NCI-H748 (cell line): ENCODE measurements around the gene AJAP1.

Experiments used
- DNase-seq: peaks from one replicate; lab custom pipeline; 2025; ENCODE audit not compliant: unreplicated experiment; lab: John Stamatoyannopoulos, UW

The AJAP1 gene

DNA sequence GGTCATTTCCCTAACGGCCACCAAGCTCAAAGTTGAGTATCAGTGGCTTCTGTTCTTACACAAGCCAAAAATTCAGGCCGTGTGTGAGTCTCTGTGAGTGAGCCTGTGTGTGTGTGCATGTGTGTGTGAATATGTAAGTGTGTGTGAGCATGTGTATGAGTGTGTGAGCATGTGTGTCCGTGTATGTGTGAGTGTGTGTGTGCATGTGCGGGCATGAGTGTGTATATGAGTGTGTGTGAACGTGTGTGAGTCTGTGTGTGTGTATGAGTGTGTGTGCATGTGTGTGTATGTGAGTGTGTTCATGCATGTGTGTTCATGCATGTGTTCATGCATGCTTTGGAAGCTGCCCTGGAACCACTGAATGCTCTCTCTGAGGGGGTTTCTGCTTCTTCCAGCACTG lies 105.7 kb downstream of the AJAP1 start:
- no peak for DNase-seq

DNA sequence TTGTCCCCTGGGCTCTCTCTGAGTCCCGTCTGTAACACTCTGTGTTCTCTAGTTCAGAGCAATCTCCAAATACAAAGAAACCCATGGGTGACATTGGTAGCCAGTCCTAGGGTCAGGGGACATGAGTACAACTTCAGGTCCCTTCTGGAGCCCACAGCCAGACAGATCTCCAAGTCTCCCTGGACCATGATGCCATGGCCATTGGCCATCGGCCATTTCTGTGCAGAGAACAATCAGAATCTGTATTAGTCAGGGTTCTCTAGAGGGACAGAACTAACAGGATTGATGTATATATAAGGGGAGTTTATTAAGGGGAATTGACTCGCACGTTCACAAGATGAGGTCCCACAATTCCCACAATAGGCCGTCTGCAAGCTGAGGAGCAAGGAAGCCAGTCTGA lies 106.9 kb downstream of the AJAP1 start:
- no peak for DNase-seq

DNA sequence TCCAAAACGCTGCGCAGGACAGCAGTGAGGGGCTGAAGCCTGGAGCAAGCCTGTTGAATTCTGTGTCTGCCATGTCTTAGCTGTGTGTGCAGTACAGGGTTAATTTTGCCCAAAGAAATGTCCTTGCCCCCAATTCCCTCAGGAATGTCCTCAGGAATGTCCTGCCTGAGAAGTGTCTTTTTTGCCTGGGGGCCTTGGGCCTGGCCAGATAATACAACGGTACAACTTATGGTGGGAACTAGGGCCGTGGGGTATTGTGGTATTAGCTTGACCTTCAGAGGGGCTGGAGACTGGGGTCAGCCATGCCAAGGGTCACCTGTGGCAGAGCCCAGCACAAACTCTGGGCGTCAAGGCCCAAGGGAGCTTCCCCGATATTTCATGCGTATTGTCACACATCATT lies 107.7 kb downstream of the AJAP1 start:
- no peak for DNase-seq

DNA sequence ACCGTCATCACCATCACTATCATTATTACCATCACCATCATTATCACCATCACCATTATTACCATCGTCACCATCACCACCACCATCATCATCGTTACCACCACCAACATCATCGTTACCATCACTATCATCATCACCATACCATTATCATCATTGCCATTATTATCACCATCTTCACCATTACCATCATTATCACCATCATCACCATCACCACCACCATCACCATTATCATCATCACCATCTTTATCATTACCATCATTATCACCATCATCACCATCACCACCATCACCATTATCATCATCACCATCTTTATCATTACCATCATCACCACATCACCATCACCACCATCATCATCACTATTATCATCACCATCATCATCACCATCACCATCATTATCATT lies 112.9 kb downstream of the AJAP1 start:
- no peak for DNase-seq

DNA sequence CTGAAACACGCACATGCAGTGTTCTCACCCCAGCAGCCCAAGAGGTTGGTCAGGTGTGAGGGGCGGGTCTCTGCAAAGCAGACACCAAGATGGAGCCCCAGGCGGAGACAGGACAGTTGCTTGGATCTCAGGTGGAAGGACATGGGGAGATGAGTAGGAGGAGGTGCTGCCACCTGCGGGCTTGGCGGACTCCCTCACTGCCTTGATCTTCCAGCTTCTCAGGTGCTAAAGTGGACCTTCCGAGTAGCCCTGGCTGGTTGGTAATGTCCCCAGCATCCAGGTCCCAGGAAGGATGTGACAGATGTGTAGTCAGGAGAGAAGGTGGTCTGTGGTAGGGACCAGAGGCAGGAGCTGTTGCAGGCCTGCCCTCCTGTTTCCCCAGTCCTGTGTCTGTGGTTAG lies 114.1 kb downstream of the AJAP1 start:
- no peak for DNase-seq

DNA sequence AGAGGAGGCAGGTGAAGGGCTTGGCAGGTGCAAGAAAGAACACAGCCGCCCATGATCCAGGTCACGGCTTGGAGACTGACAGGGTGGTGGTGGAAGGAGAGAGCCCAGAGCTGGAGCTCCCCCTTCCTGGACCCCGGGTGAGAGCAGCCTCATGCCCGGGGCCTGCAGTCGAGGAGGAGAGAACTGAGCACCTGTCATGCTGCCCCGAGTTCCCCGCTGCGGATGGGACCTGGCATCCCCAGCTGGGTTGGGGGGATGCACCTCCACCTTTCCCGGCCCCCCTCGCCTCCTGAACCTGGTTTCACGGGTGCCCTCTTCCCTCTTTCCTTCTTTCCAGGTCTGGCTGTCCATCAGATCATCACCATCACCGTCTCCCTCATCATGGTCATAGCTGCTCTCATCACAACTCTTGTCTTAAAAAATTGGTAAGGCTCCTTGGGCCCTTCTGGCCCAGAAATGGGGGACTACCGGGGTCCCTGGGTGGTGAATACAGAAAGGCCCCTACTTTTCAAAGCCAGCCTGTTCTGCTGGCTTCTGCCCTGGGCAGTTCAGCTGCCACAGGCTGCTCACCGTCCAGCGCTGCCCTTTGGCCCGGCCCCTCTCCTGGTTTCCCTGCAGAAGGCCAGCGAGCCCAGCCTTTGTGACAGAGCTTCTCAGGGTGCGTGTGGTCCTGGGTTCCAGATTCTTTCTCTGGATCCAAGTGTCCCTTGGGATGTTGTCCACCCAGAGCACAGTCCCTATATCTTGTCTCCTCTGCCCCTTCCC lies 115.3 kb downstream of the AJAP1 start:
- no peak for DNase-seq

DNA sequence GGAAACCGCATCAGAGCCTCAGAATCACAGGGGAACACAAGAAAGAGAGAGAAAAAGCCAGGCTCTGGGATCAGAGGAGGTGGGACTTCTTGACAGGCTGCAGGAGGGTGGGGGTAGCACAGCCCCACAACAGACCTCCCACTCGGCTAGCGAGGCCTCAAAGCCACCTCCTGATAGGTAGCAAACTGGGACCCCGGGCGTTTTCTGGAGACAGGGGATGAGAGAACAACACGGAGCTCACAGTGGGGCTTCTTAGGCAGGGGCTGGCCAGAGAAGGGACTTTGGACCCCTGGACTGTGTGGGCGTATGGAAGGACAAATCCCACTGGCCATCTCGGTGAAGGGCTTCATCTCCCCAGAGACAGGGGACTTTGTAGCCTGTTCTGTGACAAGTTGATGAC lies 116.3 kb downstream of the AJAP1 start:
- DNase-seq = no peak

DNA sequence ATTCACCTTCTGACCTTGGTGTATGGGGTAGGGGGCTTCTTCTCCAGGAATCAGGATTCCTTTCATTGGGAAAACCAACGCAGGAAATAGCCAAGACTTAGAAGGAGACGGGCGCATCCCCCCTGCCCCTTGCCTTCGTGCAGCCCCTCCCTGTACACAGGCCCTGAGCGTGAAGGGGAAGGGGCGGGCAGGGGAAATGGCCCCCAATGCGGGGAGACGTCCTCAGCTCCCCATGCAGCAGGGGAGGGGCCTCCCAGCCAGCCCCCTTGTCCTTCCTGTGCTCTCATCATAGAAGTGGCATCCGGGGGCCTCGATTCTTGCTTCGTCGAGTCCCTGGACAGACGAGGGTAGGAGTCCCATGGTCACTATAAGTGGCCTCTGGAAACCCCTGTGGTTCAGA lies 116.9 kb downstream of the AJAP1 start:
- DNase-seq = no peak

DNA sequence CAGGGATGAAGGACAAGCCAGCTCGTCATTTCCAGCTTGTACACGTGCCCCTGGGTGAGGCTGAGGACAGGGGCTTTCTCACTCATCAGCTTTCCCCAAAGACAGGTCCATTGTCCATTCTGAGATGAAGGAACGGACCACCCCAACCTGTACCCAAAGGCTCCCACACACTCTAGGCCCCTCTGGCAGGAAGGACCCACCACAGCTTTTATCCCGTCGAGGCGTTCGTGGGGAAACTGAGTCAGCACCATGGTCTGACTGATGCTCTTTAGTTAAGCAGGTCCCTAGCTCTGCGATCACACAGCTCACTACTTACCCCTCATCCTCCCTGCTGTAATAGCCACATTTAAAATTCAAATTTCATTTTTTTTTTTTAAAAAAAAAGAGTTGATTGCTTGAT lies 117.3 kb downstream of the AJAP1 start:
- DNase-seq = no peak

DNA sequence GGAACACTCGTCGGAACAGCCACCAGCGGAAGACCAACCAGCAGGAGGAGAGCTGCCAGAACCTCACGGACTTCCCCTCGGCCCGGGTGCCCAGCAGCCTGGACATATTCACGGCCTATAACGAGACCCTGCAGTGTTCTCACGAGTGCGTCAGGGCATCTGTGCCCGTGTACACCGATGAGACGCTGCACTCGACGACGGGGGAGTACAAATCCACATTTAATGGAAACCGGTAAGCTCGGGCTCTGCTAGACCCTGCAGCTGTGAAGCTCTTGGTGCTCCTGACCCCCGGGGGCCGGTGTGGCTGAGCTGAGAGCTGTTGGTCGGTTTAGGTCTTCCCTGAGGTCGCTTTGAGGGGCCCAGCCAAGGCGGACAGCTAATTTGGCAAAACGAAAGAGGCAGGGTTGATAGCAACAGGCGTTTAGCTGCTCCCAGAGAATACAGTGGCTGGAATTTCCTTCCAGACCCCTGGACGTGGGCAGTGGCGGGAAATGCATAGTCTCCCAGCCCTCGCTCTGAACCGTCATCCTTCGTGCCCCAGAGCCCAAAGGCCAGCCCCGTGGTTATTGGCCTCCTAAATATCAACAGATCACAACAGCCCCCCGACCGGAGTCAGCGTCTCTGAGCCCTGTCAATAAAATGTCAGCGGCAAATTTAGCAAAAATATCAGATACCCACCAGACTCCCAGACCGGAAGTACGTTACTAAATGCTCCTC lies 118.0 kb downstream of the AJAP1 start:
- DNase-seq = no peak

DNA sequence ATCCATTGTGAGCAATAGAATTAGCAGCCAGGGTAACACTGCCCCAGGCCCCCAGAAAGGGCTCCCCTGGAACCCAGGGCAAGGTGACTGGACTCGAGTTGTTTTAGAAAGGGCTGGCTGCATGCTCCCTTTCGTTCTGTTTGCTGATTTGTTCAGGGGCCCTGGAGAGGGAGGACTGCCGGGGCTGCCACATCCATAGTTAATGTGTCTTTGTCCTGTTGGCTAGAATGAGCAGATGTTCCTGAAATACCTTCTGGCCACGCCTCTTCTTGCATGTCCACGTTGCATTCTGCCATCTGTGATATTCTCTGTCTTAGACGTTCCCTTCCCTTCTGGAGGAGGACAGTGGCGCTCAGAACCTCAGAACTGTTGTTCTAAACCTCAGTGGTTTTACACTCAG lies 118.8 kb downstream of the AJAP1 start:
- peak; percentile 16 for DNase-seq

DNA sequence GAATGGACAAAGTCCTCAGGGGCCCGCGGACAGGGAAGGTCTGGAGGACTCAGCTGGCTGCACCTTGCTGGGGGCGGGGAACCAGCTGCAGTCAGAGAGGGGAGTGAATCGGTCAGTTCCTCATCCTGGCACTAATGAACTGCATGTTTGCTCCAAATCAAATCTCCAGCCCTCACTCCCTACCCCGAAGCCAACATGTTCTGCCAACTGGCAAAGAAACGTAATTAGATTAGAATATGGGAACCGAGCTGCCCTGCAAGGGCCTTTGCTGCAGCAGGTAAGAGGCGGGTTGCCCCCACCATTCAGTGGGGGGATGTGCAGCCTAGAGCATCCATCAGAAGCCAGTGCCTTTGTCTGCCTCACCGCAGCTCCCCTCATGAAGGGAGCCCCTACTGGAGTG lies 121.1 kb downstream of the AJAP1 start:
- no peak for DNase-seq

DNA sequence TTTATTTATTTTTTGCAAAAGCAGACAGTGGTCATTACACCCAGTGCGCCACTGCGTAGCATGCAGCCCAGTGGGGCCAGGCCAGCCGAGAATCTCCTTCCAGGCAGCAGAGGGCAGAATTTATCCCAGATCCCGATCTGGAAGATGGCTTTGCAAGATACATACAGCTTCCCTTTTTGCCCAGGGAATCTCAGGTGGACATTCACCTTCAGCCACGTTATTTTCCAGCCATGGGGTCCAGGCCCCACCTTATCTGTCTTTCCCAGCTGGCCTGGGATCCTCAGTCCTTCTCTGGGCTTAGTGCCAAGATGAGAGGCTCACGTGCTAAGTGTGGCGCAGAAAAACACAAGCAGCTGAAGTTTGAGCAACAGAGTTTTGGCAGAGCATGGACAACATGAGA lies 123.6 kb downstream of the AJAP1 start:
- peak; percentile 50 for DNase-seq

DNA sequence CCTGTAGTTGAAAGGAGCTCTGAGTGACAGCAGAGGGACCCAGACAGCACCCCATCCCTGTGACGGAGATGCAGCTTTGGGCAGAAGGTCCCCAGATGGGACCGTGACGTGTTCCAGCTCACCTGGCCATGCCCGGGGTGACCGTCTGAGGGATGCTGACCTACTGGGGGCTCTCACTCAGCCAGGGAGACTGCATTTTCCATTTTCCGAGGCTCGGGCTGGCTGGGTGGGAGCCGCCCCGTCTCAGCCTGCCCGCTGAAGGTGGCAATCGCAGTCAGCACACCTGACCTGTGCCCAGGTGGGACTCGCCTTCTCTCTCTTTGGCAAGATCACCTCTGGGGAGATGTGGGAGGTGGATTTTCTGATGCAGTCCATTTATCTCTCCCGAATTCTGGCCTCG lies 127.2 kb downstream of the AJAP1 start:
- no peak for DNase-seq

DNA sequence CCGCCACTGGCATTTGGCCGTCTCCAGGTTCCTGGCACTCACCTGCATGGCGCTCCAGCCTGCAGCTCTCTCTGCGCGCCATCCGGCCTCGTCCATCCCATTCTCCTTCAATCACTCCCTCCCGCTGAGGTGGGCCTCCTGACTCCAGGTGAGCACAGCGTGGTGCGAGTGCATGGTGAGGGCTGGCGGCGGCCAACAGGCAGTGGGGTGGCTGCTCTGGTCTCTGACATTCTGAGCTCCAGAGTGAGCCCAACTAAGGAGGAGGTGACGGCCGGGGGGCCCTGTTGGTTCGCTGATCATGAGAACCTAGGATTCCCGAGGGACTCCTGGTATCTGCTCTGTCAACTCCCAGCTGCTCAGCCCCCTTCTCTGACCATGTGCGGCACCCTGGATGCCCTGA lies 130.4 kb downstream of the AJAP1 start:
- DNase-seq = peak; percentile 3

DNA sequence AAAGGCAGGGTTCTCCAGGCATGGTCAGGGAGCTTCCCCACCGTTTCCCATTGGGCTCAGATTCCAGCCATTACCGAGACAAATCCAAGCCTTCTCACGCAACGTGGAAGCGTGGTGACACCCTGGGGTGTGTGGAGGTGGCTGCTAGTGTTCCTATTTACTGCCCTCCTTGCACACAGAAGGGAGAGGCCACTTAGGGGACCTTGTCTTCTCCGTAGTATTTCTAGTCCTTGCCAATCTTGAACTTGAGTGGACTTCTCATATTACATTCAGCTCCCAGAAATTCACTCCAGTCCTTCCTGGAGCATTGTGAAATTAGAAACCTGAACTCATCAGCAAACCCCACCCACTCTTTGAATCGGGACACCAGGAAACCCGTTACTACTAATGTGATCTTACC lies 131.6 kb downstream of the AJAP1 start:
- no peak for DNase-seq

DNA sequence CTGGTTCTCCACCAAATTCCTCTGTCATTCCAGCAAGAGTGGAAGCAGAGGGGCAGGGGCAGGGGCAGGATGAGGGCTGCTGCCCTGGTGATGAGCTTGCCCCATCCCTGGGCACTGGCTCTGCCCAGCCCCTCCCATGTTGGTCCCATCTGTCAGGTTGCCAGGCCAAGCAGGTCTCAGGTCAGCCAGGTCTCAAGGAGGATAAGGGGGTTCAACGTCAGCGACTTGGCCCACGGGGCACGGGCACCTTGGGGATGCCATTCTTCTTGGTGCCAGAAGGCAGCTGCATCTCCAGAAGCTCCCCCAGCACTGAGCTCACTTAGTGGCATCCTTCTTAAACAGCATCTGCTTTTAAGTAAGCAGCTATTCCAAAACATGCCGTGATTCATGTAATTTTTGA lies 133.1 kb downstream of the AJAP1 start:
- no peak for DNase-seq

DNA sequence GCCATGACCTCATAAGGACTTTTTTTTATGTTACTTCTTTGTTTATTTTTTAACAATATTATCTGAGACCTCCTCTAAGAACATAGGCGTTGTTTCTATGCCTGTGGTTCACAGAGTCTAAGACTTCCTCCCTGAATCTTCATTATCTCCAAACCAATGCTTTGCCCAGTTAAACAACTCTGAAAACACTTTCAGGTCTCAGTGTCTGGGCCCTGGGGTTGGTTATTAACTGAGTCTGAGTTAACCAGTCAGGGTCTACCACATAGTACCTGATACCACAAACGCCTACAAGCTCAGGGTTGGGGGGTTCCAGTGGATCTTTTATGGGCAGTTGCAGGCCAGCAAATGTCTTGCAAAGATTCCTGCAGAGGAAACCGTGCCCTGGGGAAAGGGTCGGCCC lies 138.2 kb downstream of the AJAP1 start:
- DNase-seq = no peak

DNA sequence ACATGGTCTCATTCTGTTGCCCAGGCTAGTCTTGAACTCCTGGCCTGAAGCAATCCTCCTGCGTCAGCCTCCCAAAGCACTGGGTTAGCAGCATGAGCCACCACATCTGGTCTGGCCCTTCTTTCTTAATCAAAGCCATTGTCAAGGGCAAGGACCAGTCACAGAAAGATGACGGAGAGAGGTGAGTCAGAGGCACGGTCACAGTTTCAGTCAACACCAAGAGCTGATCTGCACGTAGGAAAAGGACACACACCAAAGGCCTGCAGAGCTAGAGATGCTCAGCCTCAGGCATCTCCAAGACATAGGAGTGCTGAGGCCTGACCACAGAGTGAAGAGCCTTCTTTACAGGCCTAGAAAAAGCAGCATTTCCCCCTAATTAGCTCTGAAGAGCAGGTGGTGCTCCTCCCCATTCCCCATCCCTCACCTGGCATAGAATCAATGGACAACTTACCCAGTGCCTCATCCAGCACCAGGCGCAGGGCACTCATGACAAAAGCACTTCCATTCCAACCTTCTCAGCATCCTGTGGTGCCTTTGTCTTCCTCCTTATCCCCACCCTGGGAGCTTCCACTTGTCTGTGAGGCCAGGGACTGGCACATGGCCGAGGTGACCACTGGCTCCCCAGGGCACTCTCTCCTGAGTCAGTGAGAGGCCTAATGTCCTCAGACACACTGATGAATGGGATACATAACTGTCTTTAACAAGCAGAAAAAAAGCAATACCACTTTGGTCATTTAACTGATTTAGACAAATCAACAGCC lies 139.8 kb downstream of the AJAP1 start:
- peak; percentile 92 for DNase-seq

DNA sequence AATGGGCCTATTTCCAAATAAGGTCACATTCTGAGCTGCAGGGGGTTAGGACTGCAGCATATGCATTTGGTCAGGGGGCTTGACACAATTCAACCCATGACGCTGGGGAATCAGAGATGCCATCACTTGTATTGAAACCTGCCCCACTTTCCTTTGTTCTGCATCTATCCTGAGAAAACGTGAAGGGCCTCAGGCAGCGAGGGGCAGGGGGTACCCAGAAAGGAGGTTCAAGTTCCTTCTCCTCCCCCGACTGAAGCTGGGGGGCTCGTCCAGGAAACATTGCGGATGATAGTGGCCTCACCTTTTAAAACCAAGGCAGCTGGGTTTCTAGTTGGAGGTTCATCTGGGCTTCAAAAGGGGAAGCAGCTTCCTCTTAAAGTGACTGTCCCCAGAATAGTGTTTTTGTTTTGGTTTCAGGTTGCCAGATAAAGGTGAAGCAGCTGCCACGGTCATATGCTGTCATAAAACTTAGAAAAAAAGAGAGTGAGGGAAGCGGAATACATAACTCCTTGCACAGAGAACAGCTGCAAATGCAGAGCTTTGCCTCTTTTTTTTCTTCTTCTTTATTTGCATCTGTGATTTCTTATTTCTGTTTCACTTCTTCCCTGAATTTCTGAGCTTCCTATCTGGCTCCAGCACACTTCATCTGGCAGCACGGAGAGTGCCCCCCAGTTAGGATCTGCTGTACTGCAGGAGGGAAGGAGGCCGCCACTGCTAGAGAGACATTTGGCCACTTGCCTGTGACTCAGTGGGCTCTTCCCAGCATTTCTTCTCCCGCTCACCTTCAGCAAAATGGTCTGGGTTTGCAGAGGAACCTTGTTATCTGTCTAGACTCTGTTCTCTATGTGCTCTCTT lies 142.0 kb downstream of the AJAP1 start:
- no peak for DNase-seq

DNA sequence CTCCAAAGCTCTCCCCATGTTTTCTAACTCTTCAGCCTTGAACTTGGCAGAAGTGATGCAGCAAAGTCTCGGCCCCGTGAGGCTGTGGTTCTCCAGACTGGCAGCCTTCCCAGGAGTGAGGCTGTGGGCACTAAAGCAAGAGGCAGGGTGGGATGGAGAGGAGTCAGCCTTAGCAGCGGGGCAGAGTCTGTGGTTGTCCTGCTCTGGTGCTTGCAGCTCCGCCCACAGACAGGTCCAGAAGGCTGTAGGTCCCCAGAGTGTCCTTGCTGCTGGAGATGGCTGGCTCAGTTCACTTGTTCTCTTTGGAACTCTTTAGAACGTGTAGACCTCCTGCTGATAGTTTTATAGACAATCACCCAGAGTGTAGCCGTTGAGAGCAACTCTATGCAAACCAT lies 142.6 kb downstream of the AJAP1 start:
- DNase-seq = no peak
